ENCODE measurements around the gene GABARAPL2. TPM values are rescaled to one million over a fixed set of nuclear protein-coding genes. Genes with fewer than 3 reads are reported as not detected.

The GABARAPL2 gene
- total RNA-seq, 5 donors from 2014 or later (not counting 1 experiment from before 2014, with no cell fraction given) = 70.9 to 78.6 (median 76.4) TPM

DNA sequence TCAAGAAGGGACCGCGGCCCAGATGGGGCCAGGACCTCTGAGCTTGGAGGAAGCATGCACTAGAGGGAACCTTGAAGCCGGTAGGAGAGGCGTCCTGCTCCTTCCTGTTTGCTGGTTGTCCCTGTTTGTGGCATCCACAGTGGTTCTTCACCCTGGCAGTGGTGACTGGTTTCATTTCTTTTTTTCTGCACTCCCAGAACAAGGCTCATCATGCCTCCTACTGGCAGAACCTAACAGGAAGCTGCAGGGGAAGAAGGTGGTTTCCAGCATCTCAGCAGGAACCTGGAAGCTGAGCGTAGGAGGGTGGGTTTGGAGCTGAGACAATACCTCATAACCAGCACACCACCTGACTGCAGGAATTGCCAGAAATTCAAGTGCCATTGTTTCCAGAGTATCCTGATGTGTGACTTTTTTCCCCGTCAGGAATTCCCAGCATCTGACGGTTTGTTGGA is 15.9 kb upstream of the GABARAPL2 start:
- Mint-ChIP-seq H3K9me3 (no peaks in the 10 kb centered on the region), H3K4me1 (peaks cover 2 to 6% (median 2%) of the 10 kb centered on the region in 3 donors), H3K36me3 (no peaks in the 10 kb centered on the region), H3K27ac (no peak overlapping the region), H3K27me3 (peaks cover 0 to 12% of the 10 kb centered on the region in 2 donors), H3K4me3 (no peak overlapping the region)
- Histone ChIP-seq H3K4me1 (ENCODE audit: control insufficient read depth in 1 of 2, extremely low read depth in 1 of 2, insufficient read depth in 2 of 2, low read length in 2 of 2) (peaks cover 0 to 9% of the 10 kb centered on the region in 2 experiments), H3K27me3 (replicated peaks in 1 of 2; ENCODE audit: control insufficient read depth in 2 of 2, extremely low read depth in 1 of 2, insufficient read depth in 2 of 2, low read length in 1 of 2) (peaks cover 0 to 3% of the 10 kb centered on the region in 2 experiments), H3K9me3 (no peaks in the 10 kb centered on the region), H3K4me3 (ENCODE audit: control insufficient read depth in 1 of 2, extremely low read depth in 1 of 2, low read length in 1 of 2) (no peak overlapping the region), H3K27ac (ENCODE audit: low read length) (no peak overlapping the region), H3K36me3 (ENCODE audit: control insufficient read depth in 2 of 2, extremely low read depth in 1 of 2, insufficient read depth in 1 of 2, low read length in 1 of 2) (no peaks in the 10 kb centered on the region)
- CTCF ChIA-PET = interaction anchor here (0.6 to 1.4 kb wide), 8 partner anchors 14 to 165 kb away, joined by 3 to 9 read pairs (median 4); partner anchors contain the start of genes GABARAPL2 (in 1 of the 2) and TMEM170A (in 1 of the 2)
- WGBS (ENCODE audit: insufficient coverage) = 54% methylated on average over 4 of the region's 7 CpGs
- DNase-seq (peak in 10 of 35 experiments; percentile 6 to 55 (median 13)), ATAC-seq (replicated peaks in 1 of 4) (peak in 2 of 4 experiments; percentile 23 to 80)
- POLR2A ChIA-PET = no interaction called here

DNA sequence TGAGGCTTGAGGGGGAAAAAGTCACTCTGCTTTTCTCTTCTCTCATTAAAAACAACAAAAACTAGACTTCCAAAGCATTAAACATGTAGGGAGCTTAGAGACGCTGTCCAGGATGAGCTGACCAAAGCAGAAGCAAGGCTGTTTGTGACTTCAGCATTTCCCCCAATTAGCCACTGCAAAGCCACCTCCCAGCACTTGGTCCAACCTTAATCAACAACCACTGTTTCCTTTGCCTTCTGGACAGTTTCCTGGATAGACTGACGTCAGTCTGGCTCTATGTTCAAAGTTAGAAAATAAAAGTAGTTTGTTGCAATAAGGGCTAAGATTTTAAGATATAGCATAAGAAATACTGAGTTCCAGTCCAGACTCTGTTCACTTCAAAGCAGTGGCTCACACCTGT is 13.2 kb upstream of the GABARAPL2 start:
- WGBS (ENCODE audit: insufficient coverage) = 90% methylated on average over 1 of the region's 2 CpGs
- Histone ChIP-seq H3K27ac (ENCODE audit: low read length) (no peak overlapping the region), H3K27me3 (replicated peaks in 1 of 2; ENCODE audit: control insufficient read depth in 2 of 2, extremely low read depth in 1 of 2, insufficient read depth in 2 of 2, low read length in 1 of 2) (peaks cover 0 to 3% of the 10 kb centered on the region in 2 experiments), H3K9me3 (no peaks in the 10 kb centered on the region), H3K36me3 (ENCODE audit: control insufficient read depth in 2 of 2, extremely low read depth in 1 of 2, insufficient read depth in 1 of 2, low read length in 1 of 2) (no peaks in the 10 kb centered on the region), H3K4me3 (ENCODE audit: control insufficient read depth in 1 of 2, extremely low read depth in 1 of 2, low read length in 1 of 2) (no peak overlapping the region), H3K4me1 (ENCODE audit: control insufficient read depth in 1 of 2, extremely low read depth in 1 of 2, insufficient read depth in 2 of 2, low read length in 2 of 2) (peaks cover 3 to 20% of the 10 kb centered on the region in 2 experiments)
- Mint-ChIP-seq H3K9me3 (no peaks in the 10 kb centered on the region), H3K27ac (no peak overlapping the region), H3K36me3 (no peaks in the 10 kb centered on the region), H3K4me1 (peaks cover 9 to 16% (median 12%) of the 10 kb centered on the region in 3 donors), H3K4me3 (no peak overlapping the region), H3K27me3 (peaks cover 0 to 12% of the 10 kb centered on the region in 2 donors)
- ATAC-seq (replicated peaks in 1 of 4) (no peak), DNase-seq (no peak)
- CTCF ChIA-PET = no interaction called here
- POLR2A ChIA-PET = interaction anchor here in 1 of 2 donors (0.6 to 0.7 kb wide), 3 partner anchors 13 to 63 kb away, joined by 3 to 7 read pairs (median 5); partner anchors contain the start of gene GABARAPL2

DNA sequence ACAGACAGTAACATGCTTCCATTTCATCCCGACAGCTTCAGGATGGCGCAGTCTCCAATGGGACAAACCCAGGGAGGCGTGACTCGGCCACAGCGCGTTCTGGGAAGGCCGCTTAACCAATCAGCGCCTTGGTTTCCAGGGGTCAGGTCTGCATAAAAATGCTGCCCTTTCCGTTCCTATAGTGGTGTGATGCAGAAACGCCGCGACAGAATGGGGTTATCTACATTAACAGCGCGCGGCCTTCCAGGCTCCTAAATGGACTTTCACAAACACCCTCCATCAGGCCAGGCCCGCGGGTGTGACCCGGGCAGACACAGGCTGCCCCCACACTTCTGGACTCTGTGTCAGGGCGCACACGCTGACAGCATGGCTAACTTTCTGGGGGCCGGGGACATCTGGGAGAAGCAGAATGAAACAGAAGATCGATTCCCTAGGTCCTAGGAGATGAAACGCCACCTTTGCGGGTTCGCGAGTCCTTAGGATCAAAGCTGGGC is 10.9 kb upstream of the GABARAPL2 start:
- DNase-seq (peak in 2 of 35 experiments; percentile 5 to 6), ATAC-seq (replicated peaks in 1 of 4) (no peak)
- Mint-ChIP-seq H3K27me3 (peaks cover 3 to 12% of the 10 kb centered on the region in 2 donors), H3K36me3 (no peaks in the 10 kb centered on the region), H3K9me3 (no peaks in the 10 kb centered on the region), H3K4me1 (peaks cover 8 to 12% (median 12%) of the 10 kb centered on the region in 3 donors), H3K4me3 (peak overlapping the region; percentile 83 to 89 (median 88)), H3K27ac (peak overlapping the region; percentile 79 to 86)
- Histone ChIP-seq H3K4me3 (ENCODE audit: control insufficient read depth in 1 of 2, extremely low read depth in 1 of 2, low read length in 1 of 2) (peak overlapping the region; percentile 61 to 70), H3K36me3 (ENCODE audit: control insufficient read depth in 2 of 2, extremely low read depth in 1 of 2, insufficient read depth in 1 of 2, low read length in 1 of 2) (no peaks in the 10 kb centered on the region), H3K27me3 (replicated peaks in 1 of 2; ENCODE audit: control insufficient read depth in 2 of 2, extremely low read depth in 1 of 2, insufficient read depth in 2 of 2, low read length in 1 of 2) (peaks cover 0 to 3% of the 10 kb centered on the region in 2 experiments), H3K4me1 (ENCODE audit: control insufficient read depth in 1 of 2, extremely low read depth in 1 of 2, insufficient read depth in 2 of 2, low read length in 2 of 2) (peaks cover 3 to 17% of the 10 kb centered on the region in 2 experiments), H3K27ac (ENCODE audit: low read length) (peak overlapping the region; percentile 20), H3K9me3 (no peaks in the 10 kb centered on the region)
- CTCF ChIA-PET = interaction anchor here in 1 of 2 donors (0.8 to 1.9 kb wide), 4 partner anchors 10 to 88 kb away, joined by 4 to 22 read pairs (median 14); partner anchors contain the start of gene GABARAPL2
- 30% methylated on average over 20 of the region's 26 CpGs for WGBS (ENCODE audit: insufficient coverage)
- POLR2A ChIA-PET = interaction anchor here (0.8 to 1.2 kb wide), 7 partner anchors 10 to 121 kb away, joined by 3 to 10 read pairs (median 5); partner anchors contain the start of genes KARS1 (in 2 of the 2), TERF2IP (in 2 of the 2) and GABARAPL2 (in 1 of the 2)

DNA sequence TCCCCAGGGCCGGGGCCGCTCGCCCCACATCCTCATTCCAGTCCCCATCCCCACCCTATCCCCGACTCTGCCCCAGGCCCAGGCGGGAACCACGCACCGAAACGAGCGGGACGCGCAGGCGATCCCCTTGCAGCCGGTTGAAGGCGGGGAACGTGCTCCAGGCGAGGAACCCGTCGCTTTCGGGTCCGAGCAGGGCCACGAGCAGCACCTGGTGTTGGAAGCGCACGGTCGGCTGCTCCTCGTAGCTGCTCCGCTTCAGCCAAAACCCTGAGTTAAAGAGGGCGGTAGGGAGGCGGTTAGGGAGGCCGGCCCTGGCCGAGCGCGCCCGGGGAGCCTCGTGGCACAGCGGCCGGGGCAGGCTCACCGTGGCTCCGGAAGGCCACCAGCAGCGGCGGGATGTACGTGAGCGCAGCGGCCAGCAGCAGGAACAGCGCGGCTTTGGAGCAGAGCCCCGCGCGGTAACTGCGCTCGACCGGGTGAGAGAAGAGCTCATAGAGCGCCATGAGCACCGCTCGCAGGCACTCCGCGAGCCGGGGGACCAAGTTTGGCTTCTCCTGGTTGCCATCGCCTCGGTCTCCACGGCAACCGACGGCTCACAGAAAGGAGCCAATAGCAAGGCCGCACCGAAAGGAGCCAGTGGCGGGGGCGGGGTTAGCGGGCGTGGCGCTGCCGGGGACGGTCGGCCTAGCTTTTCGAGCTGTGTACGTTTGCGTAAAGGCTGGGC is 10.3 kb upstream of the GABARAPL2 start, which contains the start of gene TMEM231:
Gene TMEM231, minus strand, starts transcription at position 546 of the 724 bp plus-strand sequence. Its CDS starts 43 bp downstream, at position 503.
- H3K27ac Mint-ChIP-seq = peak within 1 kb of the TSS; percentile 87 to 89
- Histone ChIP-seq H3K4me1 (ENCODE audit: control insufficient read depth in 1 of 2, extremely low read depth in 1 of 2, insufficient read depth in 2 of 2, low read length in 2 of 2) (peaks cover 3 to 15% of the 10 kb centered on the region in 2 experiments), H3K36me3 (ENCODE audit: control insufficient read depth in 2 of 2, extremely low read depth in 1 of 2, insufficient read depth in 1 of 2, low read length in 1 of 2) (no peaks in the 10 kb centered on the region), H3K27ac (ENCODE audit: low read length) (peak within 1 kb of the TSS; percentile 66), H3K9me3 (no peaks in the 10 kb centered on the region), H3K4me3 (ENCODE audit: control insufficient read depth in 1 of 2, extremely low read depth in 1 of 2, low read length in 1 of 2) (peak within 1 kb of the TSS; percentile 61 to 70), H3K27me3 (replicated peaks in 1 of 2; ENCODE audit: control insufficient read depth in 2 of 2, extremely low read depth in 1 of 2, insufficient read depth in 2 of 2, low read length in 1 of 2) (peaks cover 0 to 4% of the 10 kb centered on the region in 2 experiments)
- ATAC-seq (replicated peaks in 1 of 4) (peak; percentile 96 to 98 (median 97)), DNase-seq (peak; percentile 90 to 98 (median 96))
- H3K4me3 Mint-ChIP-seq = peak within 1 kb of the TSS; percentile 83 to 89 (median 88)
- CTCF ChIA-PET = interaction anchor here (0.6 to 1.9 kb wide), 10 partner anchors 9 to 122 kb away, joined by 3 to 22 read pairs (median 5); partner anchors contain the start of gene GABARAPL2 (in 1 of the 2)
- no peaks in the 10 kb centered on the region for H3K9me3 Mint-ChIP-seq
- H3K4me1 Mint-ChIP-seq = peaks cover 8 to 12% (median 12%) of the 10 kb centered on the region in 3 donors
- under 1% methylated on average over 73 of the region's 75 CpGs for WGBS (ENCODE audit: insufficient coverage)
- peaks cover 3 to 12% of the 10 kb centered on the region in 2 donors for H3K27me3 Mint-ChIP-seq
- H3K36me3 Mint-ChIP-seq = no peaks in the 10 kb centered on the region
- POLR2A ChIA-PET = interaction anchor here (0.5 to 1.2 kb wide), 9 partner anchors 9 to 176 kb away, joined by 3 to 10 read pairs (median 4); partner anchors contain the start of genes KARS1 (in 2 of the 2), TERF2IP (in 2 of the 2) and GABARAPL2 (in 1 of the 2)

DNA sequence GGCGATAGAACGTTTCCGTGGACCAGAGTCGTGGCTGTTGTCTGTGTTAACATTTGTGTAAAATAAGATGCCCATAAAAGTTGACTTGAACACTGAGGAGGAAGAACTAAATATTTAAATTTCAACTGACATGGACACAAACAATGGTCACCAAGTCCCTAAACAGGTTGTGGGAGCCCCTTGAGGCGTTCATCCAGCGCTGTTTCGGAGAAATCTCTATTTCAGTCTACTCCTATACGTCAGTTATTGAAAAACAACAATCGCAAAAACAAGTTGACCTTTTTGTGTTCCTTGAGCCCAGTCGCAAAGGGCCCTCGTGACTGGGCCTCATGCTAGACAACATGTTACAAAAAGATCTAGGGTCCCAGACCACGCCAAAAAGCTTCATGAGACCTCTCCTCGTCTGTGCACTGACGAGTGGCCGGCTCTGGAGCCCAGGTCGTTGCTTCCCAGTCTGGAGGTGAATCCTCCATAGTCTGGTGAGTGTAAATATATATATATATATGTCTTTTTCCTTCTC is 9.7 kb upstream of the GABARAPL2 start:
- Mint-ChIP-seq H3K36me3 (no peaks in the 10 kb centered on the region), H3K4me3 (peak overlapping the region; percentile 83 to 89 (median 88)), H3K4me1 (peaks cover 8 to 12% (median 12%) of the 10 kb centered on the region in 3 donors), H3K27me3 (peaks cover 3 to 12% of the 10 kb centered on the region in 2 donors), H3K9me3 (no peaks in the 10 kb centered on the region), H3K27ac (peak overlapping the region; percentile 87 to 89)
- no peaks in the 10 kb centered on the region for H3K9me3 ChIP-seq
- peaks cover 0 to 5% of the 10 kb centered on the region in 2 experiments for H3K27me3 ChIP-seq (replicated peaks in 1 of 2; ENCODE audit: control insufficient read depth in 2 of 2, extremely low read depth in 1 of 2, insufficient read depth in 2 of 2, low read length in 1 of 2)
- no peaks in the 10 kb centered on the region for H3K36me3 ChIP-seq (ENCODE audit: control insufficient read depth in 2 of 2, extremely low read depth in 1 of 2, insufficient read depth in 1 of 2, low read length in 1 of 2)
- POLR2A ChIA-PET = interaction anchor here (0.5 to 1.2 kb wide), 10 partner anchors 8 to 225 kb away, joined by 3 to 10 read pairs (median 4); partner anchors contain the start of genes KARS1 (in 2 of the 2), TERF2IP (in 2 of the 2) and GABARAPL2 (in 1 of the 2)
- ATAC-seq (replicated peaks in 1 of 4) = no peak
- 87% methylated on average over 8 of the region's 16 CpGs for WGBS (ENCODE audit: insufficient coverage)
- peaks cover 3 to 15% of the 10 kb centered on the region in 2 experiments for H3K4me1 ChIP-seq (ENCODE audit: control insufficient read depth in 1 of 2, extremely low read depth in 1 of 2, insufficient read depth in 2 of 2, low read length in 2 of 2)
- CTCF ChIA-PET = interaction anchor here (0.6 to 1.9 kb wide), 12 partner anchors 9 to 124 kb away, joined by 3 to 22 read pairs (median 5); partner anchors contain the start of genes ADAT1 (in 1 of the 2) and GABARAPL2 (in 1 of the 2)
- peak overlapping the region in 1 of 2 donors; percentile 61 for H3K4me3 ChIP-seq (ENCODE audit: control insufficient read depth in 1 of 2, extremely low read depth in 1 of 2, low read length in 1 of 2)
- DNase-seq = no peak
- peak overlapping the region; percentile 66 for H3K27ac ChIP-seq (ENCODE audit: low read length)

Data from T-cell (primary cell).